ENCODE data around the gene CYP2E1.
A peak's percentile ranks its signal among the peaks of the same experiment; 100 is the strongest.
"Not testable (repeated sequence)": the region's sequence is repeated elsewhere in the genome, so short reads cannot be mapped to it uniquely, and the experiment has no call there.

Gene CYP2E1

GRCh38 chr10:133526957-133527588 lies at the start of gene CYP2E1:
CYP2E1 (plus strand) TSS chr10:133527363; CDS start chr10:133527396, 33 bp downstream.
- no peak for DNase-seq (ENCODE audit: low read depth in 2 of 2)

DNA sequence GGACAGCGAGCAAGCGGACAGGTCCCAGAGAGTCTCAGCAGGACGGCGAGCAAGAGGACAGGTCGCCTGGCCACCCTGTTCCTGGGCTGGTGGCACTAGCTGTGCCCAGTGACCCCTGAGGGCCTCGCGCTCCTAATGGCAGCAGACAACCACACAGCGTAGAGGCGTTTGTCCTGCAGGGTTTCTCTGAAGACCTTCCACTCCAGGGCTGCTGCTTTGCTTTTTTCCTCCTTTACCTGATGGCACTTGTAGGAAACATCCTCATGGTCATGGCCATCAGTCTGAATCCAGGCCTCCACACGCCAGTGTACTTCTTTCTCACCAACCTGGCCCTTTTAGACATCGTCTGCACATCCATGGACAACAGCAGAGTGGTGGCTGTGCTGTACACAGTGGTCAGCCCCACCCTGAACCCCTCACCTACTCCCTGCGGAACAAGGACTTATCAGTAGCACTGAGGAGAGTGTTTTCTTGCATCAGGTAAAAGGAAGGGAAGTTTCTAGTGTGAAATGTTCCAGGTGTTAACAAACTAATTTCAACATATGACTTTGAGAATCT lies 46.0 kb upstream of the CYP2E1 start:
- DNase-seq (ENCODE audit: low read depth in 2 of 2), result no peak

DNA sequence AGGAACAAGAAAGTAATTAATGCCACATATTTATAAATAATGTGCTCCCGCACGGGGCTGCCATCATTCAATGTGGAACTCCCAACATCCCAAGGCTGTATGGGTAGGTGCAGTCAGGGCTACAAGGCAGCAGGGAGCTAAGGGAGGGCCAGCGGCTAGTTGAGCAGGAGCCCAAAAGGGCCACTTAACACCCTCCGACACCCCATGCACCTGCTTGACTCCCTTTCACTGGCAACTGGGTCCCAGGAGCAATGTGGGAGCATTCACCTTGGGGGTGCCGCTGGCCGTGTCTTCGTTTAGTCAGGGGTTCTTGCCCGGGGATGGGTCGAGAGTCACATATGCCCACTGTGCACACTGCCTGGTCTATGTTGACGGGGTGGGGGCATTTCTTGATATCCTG lies 45.5 kb upstream of the CYP2E1 start:
- DNase-seq (ENCODE audit: low read depth in 2 of 2), result no peak

DNA sequence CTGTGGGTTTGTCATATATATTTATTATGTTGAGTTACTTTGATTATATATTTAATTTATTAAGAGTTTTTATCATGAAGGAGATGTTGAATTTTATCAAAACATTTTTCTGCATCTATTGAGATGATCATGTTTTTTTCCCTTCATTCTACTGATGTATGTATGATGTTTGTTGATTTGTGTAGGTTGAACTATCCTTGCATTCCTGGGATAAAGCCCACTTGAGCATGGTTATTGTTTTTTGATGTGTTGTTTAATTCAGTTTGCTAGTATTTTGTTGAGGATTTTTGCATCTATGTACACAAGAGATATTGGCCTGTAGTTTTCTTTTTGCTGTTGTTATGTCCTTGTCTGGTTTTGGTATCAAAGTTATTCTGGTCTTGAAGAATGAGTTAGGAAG lies 42.3 kb upstream of the CYP2E1 start:
- no peak for DNase-seq (ENCODE audit: low read depth in 2 of 2)

- DNase-seq (ENCODE audit: low read depth in 2 of 2), result no peak
Measured at GRCh38 chr10:133487085-133487484, 40.1 kb upstream of the CYP2E1 start.

DNA sequence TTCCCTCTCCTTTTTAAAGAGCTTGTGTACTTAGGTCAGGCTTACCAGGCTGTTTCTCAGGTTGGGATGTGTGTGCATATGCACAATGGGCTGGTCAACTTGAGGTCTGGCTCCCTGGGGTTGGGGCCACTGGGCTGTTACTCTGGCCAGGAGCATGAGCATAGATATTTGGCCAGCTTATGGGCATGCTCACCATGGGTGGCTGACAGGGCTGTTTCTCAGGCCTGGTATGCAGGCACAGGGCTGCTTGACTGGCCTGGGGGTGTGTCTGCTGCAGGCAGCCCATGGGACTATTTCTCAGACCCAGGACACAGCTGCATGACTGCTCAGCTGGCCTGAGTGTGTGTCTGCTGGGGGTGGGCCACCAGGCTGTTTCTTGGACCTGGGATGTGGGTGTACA lies 38.8 kb upstream of the CYP2E1 start:
- DNase-seq (ENCODE audit: low read depth in 2 of 2), result no peak

- no peak for DNase-seq (ENCODE audit: low read depth in 2 of 2)
Measured at GRCh38 chr10:133489816-133490588, 37.2 kb upstream of the CYP2E1 start.

DNA sequence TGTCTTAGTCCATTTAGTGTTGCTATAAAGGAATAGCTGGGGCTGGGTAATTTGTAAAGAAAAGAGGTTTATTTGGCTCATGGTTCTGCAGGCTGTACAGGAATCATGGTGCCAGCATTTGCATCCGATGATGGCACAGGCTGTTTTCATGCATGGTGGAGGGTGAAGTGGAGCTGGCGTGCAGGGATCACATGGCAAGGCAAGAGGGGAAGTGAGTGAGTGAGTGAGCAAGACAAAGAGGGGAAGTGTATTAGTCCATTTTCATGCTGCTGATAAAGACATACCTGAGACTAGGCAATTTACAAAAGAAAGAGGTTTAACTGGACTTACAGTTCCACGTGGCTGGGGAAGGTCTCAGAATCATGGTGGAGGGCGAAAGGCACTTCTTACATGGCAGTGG lies 33.6 kb upstream of the CYP2E1 start:
- not testable (repeated sequence) for DNase-seq (ENCODE audit: low read depth in 2 of 2)

DNA sequence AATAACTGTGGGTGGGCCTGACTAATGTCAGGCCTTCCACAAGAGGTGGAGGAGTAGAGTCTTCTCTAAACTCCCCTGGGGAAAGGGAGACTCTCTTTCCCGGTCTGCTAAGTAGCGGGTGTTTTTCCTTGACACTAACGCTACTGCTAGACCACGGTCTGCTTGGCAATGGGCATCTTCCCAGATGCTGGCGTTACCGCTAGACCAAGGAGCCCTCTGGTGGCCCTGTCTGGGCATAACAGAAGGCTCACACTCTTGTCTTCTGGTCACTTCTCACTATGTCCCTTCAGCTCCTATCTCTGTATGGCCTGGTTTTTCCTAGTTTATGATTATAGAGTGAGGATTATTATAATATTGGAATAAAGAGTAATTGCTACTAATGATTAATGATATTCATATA lies 29.8 kb upstream of the CYP2E1 start:
- DNase-seq (ENCODE audit: low read depth in 2 of 2), result not testable (repeated sequence)

DNA sequence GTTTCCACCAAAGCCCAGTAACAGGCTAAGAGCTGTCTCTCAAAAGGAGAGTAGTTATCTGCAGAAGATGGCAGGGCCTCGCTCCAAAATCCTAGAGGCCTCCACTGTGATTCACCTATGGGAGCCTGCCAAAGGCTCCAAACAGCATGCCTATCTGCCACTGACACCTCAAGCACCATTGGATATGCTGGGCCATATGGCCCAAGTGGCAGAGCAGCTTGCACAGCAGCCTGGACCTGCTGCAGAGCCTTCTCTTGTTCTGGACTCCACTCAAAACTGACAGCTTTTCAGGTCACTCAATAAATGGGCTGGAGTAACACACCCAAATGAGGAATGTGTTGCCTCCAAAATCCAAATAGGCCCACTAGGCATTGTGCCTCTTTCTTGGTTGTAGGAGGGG lies 28.0 kb upstream of the CYP2E1 start:
- not testable (repeated sequence) for DNase-seq (ENCODE audit: low read depth in 2 of 2)

- DNase-seq (ENCODE audit: low read depth in 2 of 2), result not testable (repeated sequence)
Measured at GRCh38 chr10:133500897-133501296, 26.3 kb upstream of the CYP2E1 start.

DNA sequence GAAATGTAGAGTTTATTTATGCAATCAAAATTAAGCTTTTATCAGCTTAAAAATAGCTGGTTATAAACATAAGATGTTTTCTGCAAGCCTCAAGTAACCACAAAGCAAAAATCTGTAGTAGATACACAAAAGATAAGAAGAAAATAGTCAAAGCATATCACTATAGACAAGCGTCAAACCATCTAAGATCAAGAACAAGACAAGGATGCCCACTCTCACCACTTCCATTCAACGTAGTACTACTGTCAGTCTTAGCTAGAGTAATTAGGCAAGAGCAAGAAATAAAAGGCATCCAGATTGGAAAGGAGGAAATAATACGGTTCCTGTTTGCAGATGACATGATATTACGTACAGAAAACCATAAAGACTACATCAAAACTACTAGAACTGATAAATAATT lies 17.5 kb upstream of the CYP2E1 start:
- no peak for DNase-seq (ENCODE audit: low read depth in 2 of 2)

GRCh38 chr10:133511408-133511807 lies 15.8 kb upstream of the CYP2E1 start:
- DNase-seq (ENCODE audit: low read depth in 2 of 2), result no peak

DNA sequence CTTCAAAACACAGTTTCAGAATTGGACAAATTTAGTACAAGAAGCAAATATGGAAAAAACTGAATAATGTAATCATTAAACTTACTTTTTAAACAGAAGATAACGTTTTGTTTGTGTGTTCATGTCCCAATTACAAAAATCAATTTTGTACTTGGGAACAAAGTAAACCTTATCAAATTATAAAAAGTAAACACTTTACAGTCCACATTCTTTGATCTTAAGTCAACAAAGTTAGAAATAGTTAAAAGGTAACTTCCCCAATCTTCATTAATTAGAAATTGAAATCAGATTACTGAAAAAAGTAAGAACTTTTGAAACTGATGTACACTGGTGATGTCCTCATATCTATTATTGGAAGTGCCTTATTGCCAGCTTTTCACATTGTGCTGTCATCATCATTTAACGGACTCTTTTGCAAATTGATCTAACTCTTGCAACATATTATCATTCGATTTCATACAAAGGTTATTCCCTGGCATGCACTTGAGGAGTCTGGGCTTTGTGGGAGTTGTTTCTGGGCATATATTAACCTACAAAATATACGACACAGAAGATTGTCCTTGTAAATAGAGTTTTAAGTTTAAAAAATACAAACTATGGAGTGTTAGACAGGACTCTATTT lies 15.1 kb upstream of the CYP2E1 start:
- no peak for DNase-seq (ENCODE audit: low read depth in 2 of 2)

- DNase-seq (ENCODE audit: low read depth in 2 of 2), result no peak
Measured at GRCh38 chr10:133515471-133515870, 11.7 kb upstream of the CYP2E1 start.

GRCh38 chr10:133516057-133516456 lies 11.1 kb upstream of the CYP2E1 start:
- no peak for DNase-seq (ENCODE audit: low read depth in 2 of 2)

DNA sequence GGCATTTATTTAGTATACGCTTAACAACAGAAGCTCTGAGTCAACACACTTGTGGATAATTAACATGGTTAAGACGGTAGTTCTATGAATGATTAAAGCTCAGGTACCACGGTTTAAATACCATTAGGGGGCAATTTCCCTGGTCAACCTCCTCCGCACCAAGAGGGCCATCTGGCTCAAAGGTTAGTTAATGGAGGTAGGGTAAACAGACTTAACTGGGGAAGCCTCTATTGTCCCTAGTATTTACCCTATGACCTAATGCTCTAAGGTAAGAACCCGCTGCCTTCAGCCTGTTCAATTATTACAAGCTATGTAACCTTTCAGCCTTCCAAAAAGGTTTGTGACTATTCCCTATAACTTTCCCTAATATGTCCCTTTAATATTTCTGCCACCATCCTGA lies 8.6 kb upstream of the CYP2E1 start:
- not testable (repeated sequence) for DNase-seq (ENCODE audit: low read depth in 2 of 2)

DNA sequence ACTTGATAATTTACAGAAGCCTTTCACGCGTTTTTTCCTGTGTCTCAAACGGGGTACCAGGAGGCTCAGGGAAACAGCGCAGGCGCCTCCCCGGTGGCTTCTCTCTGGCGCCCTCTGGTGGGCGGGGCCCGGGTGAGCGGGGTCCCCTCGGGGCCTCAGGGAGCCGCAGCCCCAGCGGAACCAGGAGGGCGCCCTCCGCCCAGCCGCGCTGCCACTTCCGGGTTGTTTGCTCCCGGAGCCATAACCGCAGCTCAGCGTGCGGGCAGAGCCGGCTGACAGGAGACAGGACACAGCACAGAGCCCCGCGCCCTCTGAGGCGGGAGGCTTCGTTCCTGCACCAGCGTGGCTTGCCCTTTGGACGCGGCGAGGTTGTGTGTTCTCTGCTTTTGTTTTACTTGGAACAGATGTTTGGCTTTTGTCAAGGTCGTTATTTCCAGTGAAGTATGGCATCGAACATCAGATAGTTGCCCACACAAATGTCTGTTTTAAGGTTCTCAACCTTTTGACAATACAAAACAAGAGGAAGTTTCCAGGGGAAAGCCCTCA lies 6.9 kb upstream of the CYP2E1 start:
- peak; percentile 81 to 87 for DNase-seq (ENCODE audit: low read depth in 2 of 2)

DNA sequence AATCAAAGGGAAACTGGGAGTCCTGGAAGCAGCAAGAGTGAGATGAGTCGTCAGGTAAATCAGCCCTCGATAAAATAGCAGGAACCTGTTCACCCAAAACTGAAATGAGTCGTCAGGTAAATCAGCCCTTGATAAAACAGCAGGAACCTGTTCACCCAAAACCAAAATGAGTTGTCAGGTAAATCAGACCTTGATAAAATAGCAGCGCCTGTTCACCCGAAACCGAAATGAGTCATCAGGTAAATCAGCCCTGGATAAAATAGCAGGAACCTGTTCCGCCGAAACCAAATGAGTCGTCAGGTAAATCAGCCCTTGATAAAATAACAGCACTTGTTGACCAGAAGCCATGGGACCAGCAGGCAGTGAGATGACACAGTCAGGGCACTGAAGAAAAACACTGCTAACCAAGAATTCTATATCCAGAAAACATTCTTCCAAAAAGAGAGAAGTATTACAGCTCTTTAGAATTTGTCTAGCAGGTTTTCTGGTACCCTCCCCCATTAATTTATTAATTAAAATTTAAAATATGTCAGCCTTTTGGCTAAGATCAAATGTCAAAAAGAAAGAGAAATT lies 3.4 kb upstream of the CYP2E1 start:
- DNase-seq (ENCODE audit: low read depth in 2 of 2), result no peak

GRCh38 chr10:133525444-133525843 lies 1.7 kb upstream of the CYP2E1 start:
- DNase-seq (ENCODE audit: low read depth in 2 of 2), result no peak

- no peak for DNase-seq (ENCODE audit: low read depth in 2 of 2)
Measured at GRCh38 chr10:133527771-133528271, 658 bp downstream of the CYP2E1 start.
